K562 (cell line): ENCODE data around the gene LRRC8A. TPM values are rescaled to one million over a fixed set of nuclear protein-coding genes. Genes with fewer than 3 reads are reported as not detected.
A peak's percentile ranks its signal among the peaks of the same experiment; 100 is the strongest.

Experiments used
- ATAC-seq: fragments of 200-7000 bp; cut with Tn5 transposase; 3 replicates; pipeline ENCODE4 v1.9.1; 2020; ENCODE audit warnings: moderate library complexity
- BruUV-seq: library from RNA; stranded (reverse); fragments of 400-500 nt; replicated peaks from 2 replicates; lab custom pipeline; 2021; lab: Mats Ljungman, UMichigan
- CTCF ChIA-PET: fragments of 300-600 bp; formaldehyde crosslinking; extraction: SDS; loops from one replicate; lab custom pipeline; 2021; ENCODE audit warnings: low intra/inter-chr PET ratio; lab: Yijun Ruan, JAX
- POLR2A ChIA-PET: fragments of 300-600, 350-650 bp; sonication (Branson Sonifier 250); formaldehyde crosslinking; extraction: SDS; loops from one replicate; lab custom pipeline; 2021; ENCODE audit warnings: antibody characterized with exemption, inconsistent platforms; lab: Yijun Ruan, JAX
- DNase-seq, 4 experiments: peaks; one replicate each; pipeline versions ENCODE4 v3.0.0 to v3.0.0-alpha.2; 2011 to 2018; ENCODE audit warnings: low spot score in 3 of 4, mixed read lengths in 3 of 4; ENCODE audit errors: extremely low read depth in 1 of 4
- FAIRE-seq: peaks from 2 replicates; lab custom pipeline; 2011; peaks lifted over from hg19 to GRCh38; lab: Jason Lieb, UNC
- H2AFZ ChIP-seq: 2 replicates; pipeline ENCODE4 v1.6.0; 2011; ENCODE audit warnings: low read depth, low read length, control low read depth, inconsistent platforms
- H3K27ac ChIP-seq: fragments of 200-600 bp; 3 replicates; pipeline ENCODE4 v1.8.0; 2011; ENCODE audit warnings: low read depth, mild to moderate bottlenecking, control low read depth, inconsistent platforms, low read length, moderate library complexity, mixed read lengths; ENCODE audit errors: extremely low read depth
- H3K27me3 ChIP-seq, 2 experiments: fragments of 300-600 bp in 1 of 2; 2 replicates in 1 of 2; 3 replicates in 1 of 2; pipeline versions ENCODE4 v1.6.0 to v1.8.0; 2011; ENCODE audit warnings: inconsistent platforms in 2 of 2, low read length in 2 of 2, mild to moderate bottlenecking in 1 of 2, mixed read lengths in 1 of 2, moderate library complexity in 1 of 2; ENCODE audit not compliant: control insufficient read depth in 2 of 2, insufficient read depth in 2 of 2
- H3K36me3 ChIP-seq: fragments of 300-600 bp; 3 replicates; pipeline ENCODE4 v1.8.0; 2011; ENCODE audit warnings: mild to moderate bottlenecking, low read length, inconsistent platforms; ENCODE audit not compliant: control insufficient read depth, insufficient read depth
- H3K4me1 ChIP-seq, 2 experiments: fragments of 200-600 bp in 1 of 2; replicated peaks in 1 of 2; 2 replicates in 1 of 2; 3 replicates in 1 of 2; pipeline versions ENCODE4 v1.5.1 to v1.8.0; 2011; ENCODE audit warnings: inconsistent platforms in 2 of 2, low read length in 2 of 2, mild to moderate bottlenecking in 1 of 2, mixed read lengths in 1 of 2, moderate library complexity in 1 of 2; ENCODE audit not compliant: control insufficient read depth in 2 of 2, insufficient read depth in 2 of 2
- H3K4me2 ChIP-seq: 2 replicates; pipeline ENCODE4 v1.6.1; 2011; ENCODE audit warnings: low read length, control low read depth, inconsistent platforms, mixed read lengths; ENCODE audit not compliant: insufficient read depth
- H3K4me3 ChIP-seq: fragments of 200-600 bp; sonication (generic), shearing (Covaris generic); 2 replicates; pipeline ENCODE4 v1.5.1; 2016; ENCODE audit warnings: control low read depth, inconsistent platforms
- H3K79me2 ChIP-seq: fragments of 200-600 bp; 3 replicates; pipeline ENCODE4 v1.8.0; 2011; ENCODE audit warnings: low read length, inconsistent platforms; ENCODE audit not compliant: control insufficient read depth, insufficient read depth
- H3K9ac ChIP-seq, 2 experiments: 2 replicates each; pipeline versions ENCODE4 v1.6.0 to v1.6.1; 2011; ENCODE audit warnings: low read depth in 2 of 2, low read length in 2 of 2, control low read depth in 1 of 2, inconsistent platforms in 1 of 2, mild to moderate bottlenecking in 1 of 2, mixed read lengths in 1 of 2; ENCODE audit not compliant: insufficient read depth in 1 of 2
- H3K9me1 ChIP-seq: one replicate; pipeline ENCODE4 v1.6.0; 2011; ENCODE audit warnings: inconsistent platforms, mild to moderate bottlenecking, low read length, moderate library complexity; ENCODE audit not compliant: control insufficient read depth, insufficient read depth
- H3K9me3 ChIP-seq: replicated peaks from 2 replicates; pipeline ENCODE4 v1.5.1; 2011; ENCODE audit warnings: low read depth, low read length, inconsistent platforms; ENCODE audit not compliant: control insufficient read depth, insufficient read depth
- H4K20me1 ChIP-seq: replicated peaks from 2 replicates; pipeline ENCODE4 v1.6.1; 2011; ENCODE audit warnings: low read length, inconsistent platforms, mixed read lengths; ENCODE audit not compliant: control insufficient read depth, insufficient read depth
- ARID4B ChIP-seq: sonication (generic); formaldehyde crosslinking; IDR thresholded peaks from 2 replicates; pipeline ENCODE4 v1.8.0; 2022; ENCODE audit warnings: mild to moderate bottlenecking, missing genetic modification reagents
- BCL6 ChIP-seq: fragments of 250-450 bp; sonication (Bioruptor Pico); IDR thresholded peaks from 2 replicates; pipeline ENCODE4 v1.4.0; 2020
- MNT ChIP-seq, 2 experiments: fragments of 450-650 bp; conservative IDR thresholded peaks; 2 replicates each; pipeline ENCODE4 v1.6.1; 2017; ENCODE audit warnings: mild to moderate bottlenecking in 2 of 2, moderate library complexity in 2 of 2
- SPI1 ChIP-seq: IDR thresholded peaks from 2 replicates; pipeline ENCODE4 v1.6.1; 2011; ENCODE audit warnings: low read depth, low read length, control low read depth, borderline replicate concordance
- TEAD2 ChIP-seq: fragments of 450-650 bp; IDR thresholded peaks from 2 replicates; pipeline ENCODE4 v1.6.1; 2016; ENCODE audit warnings: missing genetic modification characterization, control low read depth, missing compliant biosample characterization
- TFAP4 ChIP-seq: sonication (generic); formaldehyde crosslinking; IDR thresholded peaks from 2 replicates; pipeline ENCODE4 v1.8.0; 2022; ENCODE audit warnings: missing genetic modification reagents, mild to moderate bottlenecking, moderate library complexity, borderline replicate concordance
- ZKSCAN1 ChIP-seq: fragments of 150-350 bp; IDR thresholded peaks from 2 replicates; pipeline ENCODE4 v1.6.1; 2016; ENCODE audit warnings: low read depth, low read length
- ZNF165 ChIP-seq: fragments of 250-450 bp; sonication (Bioruptor Pico); IDR thresholded peaks from 2 replicates; pipeline ENCODE4 v1.4.0; 2020; ENCODE audit warnings: borderline replicate concordance
- WGBS: fragments of 100-300 bp; shearing (Covaris generic); methylation state at CpG from one replicate; pipeline ENCODE4 v1.1.6; 2016; ENCODE audit warnings: low coverage, mixed read lengths; ENCODE audit not compliant: insufficient coverage; ENCODE audit errors: missing lambda C conversion rate; 5-methylcytosine and 5-hydroxymethylcytosine counted together
- in situ Hi-C: fragments of 300-500 bp; cut with MboI; formaldehyde crosslinking; loops from 4 replicates; pipeline ENCODE4 v1.15.0; 2018; ENCODE audit warnings: inconsistent platforms, mixed read lengths
- intact Hi-C: fragments of 100-400 bp; cut with micrococcal nuclease; formaldehyde crosslinking; loops from 2 replicates; pipeline ENCODE4 v1.14.2; 2022
- polyA plus RNA-seq, 8 experiments: library from polyadenylated mRNA; depleted of rRNA in 4 of 8; stranded (reverse) in 5 of 8; unstranded in 3 of 8; fragments of >200 nt; fragmentation: Nextera tagmentation in 2 of 8; fragmentation: Illumina TruSeq in 1 of 8; extraction: Ambion mirVana in 2 of 8; extraction: Trizol in 1 of 8; gene quantifications; 2 replicates each; pipeline versions ENCODE4 v1.2.1 to v1.2.3, GENCODE V29; 2011 to 2014; ENCODE audit warnings: inconsistent platforms in 1 of 8, missing spikeins in 1 of 8
- total RNA-seq, 7 experiments: library from RNA; depleted of rRNA in 6 of 7; stranded (reverse); fragments of >200 nt in 6 of 7; fragmentation: Illumina TruSeq in 2 of 7; extraction: Trizol in 2 of 7; gene quantifications; 2 replicates each; pipeline versions ENCODE4 v1.2.1 to v1.2.3, GENCODE V29; 2011 to 2021; ENCODE audit warnings: low replicate concordance in 1 of 7
- TF ChIP-seq, protein P1 (sequence below), 2 experiments: IDR thresholded peaks; 2 replicates each; pipeline ENCODE4 v1.6.1; 2011; ENCODE audit warnings: borderline replicate concordance in 1 of 2, control low read depth in 1 of 2, low read depth in 1 of 2, low read length in 1 of 2, mild to moderate bottlenecking in 1 of 2, mixed read lengths in 1 of 2, moderate library complexity in 1 of 2; ENCODE audit not compliant: insufficient read depth in 1 of 2, insufficient read length in 1 of 2, poor library complexity in 1 of 2, severe bottlenecking in 1 of 2; ENCODE audit errors: extremely low read depth in 1 of 2

LRRC8A gene
- total and polyA plus RNA-seq, 9 of the 15 experiments (the other 6 are each of a cell fraction or from before 2014, with no cell fraction given) = 2.9 to 24.7 (median 8.9) TPM

DNA sequence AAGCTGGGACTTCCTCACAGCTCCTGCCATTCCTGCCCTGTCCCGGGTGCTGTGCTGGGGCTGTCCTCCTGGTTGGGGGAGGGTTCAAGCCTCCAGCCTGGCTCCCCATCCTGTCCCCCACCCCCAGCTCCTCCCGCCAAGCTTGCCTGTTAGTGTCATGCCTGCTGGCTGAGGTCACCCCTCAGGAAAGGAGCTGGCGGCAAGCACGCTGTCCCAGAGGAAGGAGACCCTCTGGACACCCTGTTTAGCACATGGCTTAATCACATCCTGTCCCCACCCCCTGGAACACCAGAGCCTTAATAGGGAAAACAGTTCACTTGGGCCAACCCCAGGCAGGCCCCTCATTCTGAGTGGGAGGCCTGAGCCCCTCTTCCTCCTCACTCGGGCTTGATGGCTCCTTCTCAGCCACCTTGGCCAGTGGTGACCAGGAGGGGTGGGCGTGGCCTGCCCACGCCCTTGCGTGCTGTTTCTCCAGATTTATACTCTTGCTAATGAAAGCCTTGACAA is 29.6 kb downstream of the LRRC8A start:
- FAIRE-seq = no peak
- peaks cover 58% of the 10 kb centered on the region; the same call in 2 of the 3 replicates for H3K36me3 ChIP-seq
- peaks cover 17 to 49% of the 10 kb centered on the region in 2 experiments for H3K4me1 ChIP-seq
- CTCF ChIA-PET = no interaction called here
- intact Hi-C loops (no loop called here), in situ Hi-C loops (no loop called here)
- H3K4me3 ChIP-seq = no peak overlapping the region
- H3K27me3 ChIP-seq = no peaks in the 10 kb centered on the region; a peak in 1 of 5 replicates
- no peak overlapping the region for H2AFZ ChIP-seq
- WGBS = 49% methylated on average over 7 of the region's 8 CpGs
- H4K20me1 ChIP-seq = no peaks in the 10 kb centered on the region; the same call in 1 of the 2 replicates
- H3K9ac ChIP-seq = peak overlapping the region in 1 of 2 experiments; percentile 86; a peak in 2 of 4 replicates
- H3K4me2 ChIP-seq = no peak overlapping the region
- no peaks in the 10 kb centered on the region for H3K9me1 ChIP-seq
- H3K79me2 ChIP-seq = 0 out of 3 replicates have a peak, but pooled peaks cover 11% of the 10 kb centered on the region
- H3K9me3 ChIP-seq = no peaks in the 10 kb centered on the region
- H3K27ac ChIP-seq = no peak overlapping the region
- no TSS peak for BruUV-seq
- POLR2A ChIA-PET = interaction anchor here (3.1 kb wide), 1 partner anchor 12 kb away, joined by 7 read pairs; no protein-coding TSS in a partner anchor
- peak in 2 of 4 experiments; percentile 18 to 45 for DNase-seq
- peak; percentile 47 for ATAC-seq
- TF ChIP-seq SPI1 (peak; percentile 41; the same call in 1 of the 2 replicates), MNT (conservative IDR thresholded peaks at IDR 0.05) (0 out of 4 replicates have a peak, but pooled peaks of 1 of the 2 experiments have one; percentile 16), ARID4B (CRISPR knock-in tag) (0 out of 2 replicates have a peak, but pooled peaks have one; percentile 43), TEAD2 (tag) (no peak), ZKSCAN1 (no peak), TFAP4 (no peak), BCL6 (CRISPR knock-in tag) (no peak), ZNF165 (CRISPR knock-in tag) (no peak)
- TF ChIP-seq, protein P1, sequence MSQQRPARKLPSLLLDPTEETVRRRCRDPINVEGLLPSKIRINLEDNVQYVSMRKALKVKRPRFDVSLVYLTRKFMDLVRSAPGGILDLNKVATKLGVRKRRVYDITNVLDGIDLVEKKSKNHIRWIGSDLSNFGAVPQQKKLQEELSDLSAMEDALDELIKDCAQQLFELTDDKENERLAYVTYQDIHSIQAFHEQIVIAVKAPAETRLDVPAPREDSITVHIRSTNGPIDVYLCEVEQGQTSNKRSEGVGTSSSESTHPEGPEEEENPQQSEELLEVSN (IDR thresholded peaks at IDR 0.05; ENCODE audit: borderline replicate concordance in 1 of 2, extremely low read depth in 1 of 2, insufficient read depth in 1 of 2, insufficient read length in 1 of 2, low read depth in 1 of 2, low read length in 1 of 2, poor library complexity in 1 of 2, severe bottlenecking in 1 of 2) = peak in 1 of 2 experiments; percentile 11
